Measurements from ENCODE around the gene RSBN1. TPM values are rescaled to one million over a fixed set of nuclear protein-coding genes. Genes with fewer than 3 reads are reported as not detected.
A peak's percentile ranks its signal among the peaks of the same experiment; 100 is the strongest.

The RSBN1 gene
- total RNA-seq (2021; fragmentation: NEBNext Ultra II Directional; extraction: Animal tissue kit (Norgen Biotek cat#: 25700)), result 10 to 100 TPM in 3 of 6 experiments, 1 to 10 TPM in 3; 9.0 to 11.5 (median 10.0) TPM
- long read RNA-seq, full-length matches to known transcripts, result 4 of 16 reads
- long read RNA-seq, partial matches to known transcripts, result 6 of 16 reads
- long read RNA-seq, other reads (novel, unspliced or antisense), result 6 of 16 reads

- H3K27ac Mint-ChIP-seq, result peak within 1 kb of the TSS; percentile 90
- peak within 1 kb of the TSS; percentile 94 for H3K4me3 Mint-ChIP-seq
- DNase-seq, result peak; percentile 100
- TF ChIP-seq CTCF (IDR thresholded peaks at IDR 0.05), result no peak; the same call in 1 of the 2 replicates
- peaks cover 25% of the 10 kb centered on the region for H3K4me1 Mint-ChIP-seq (ENCODE audit: low read depth)
- peaks cover 6% of the 10 kb centered on the region; the same call in 1 of the 2 replicates for H3K36me3 Mint-ChIP-seq (ENCODE audit: low read depth)
- H3K9me3 Mint-ChIP-seq, result no peaks in the 10 kb centered on the region
- no peaks in the 10 kb centered on the region for H3K27me3 Mint-ChIP-seq (ENCODE audit: insufficient read depth)
Observed at GRCh38 chr1:113811888-113812660, at the start of gene RSBN1. RSBN1 (minus strand) TSS chr1:113812476; CDS start chr1:113812412, 64 bp downstream.

- no peaks in the 10 kb centered on the region for H3K9me3 Mint-ChIP-seq
- H3K4me3 Mint-ChIP-seq, result no peak overlapping the region
- peaks cover 43% of the 10 kb centered on the region for H3K4me1 Mint-ChIP-seq (ENCODE audit: low read depth)
- DNase-seq, result no peak
- H3K27me3 Mint-ChIP-seq (ENCODE audit: insufficient read depth), result peaks cover 4% of the 10 kb centered on the region; the same call in 1 of the 2 replicates
- peak overlapping the region; percentile 90 for H3K27ac Mint-ChIP-seq
- H3K36me3 Mint-ChIP-seq (ENCODE audit: low read depth), result no peaks in the 10 kb centered on the region
- no peak for TF ChIP-seq CTCF (IDR thresholded peaks at IDR 0.05)
Observed at GRCh38 chr1:113861641-113862040, 49.4 kb upstream of the RSBN1 start.

DNA sequence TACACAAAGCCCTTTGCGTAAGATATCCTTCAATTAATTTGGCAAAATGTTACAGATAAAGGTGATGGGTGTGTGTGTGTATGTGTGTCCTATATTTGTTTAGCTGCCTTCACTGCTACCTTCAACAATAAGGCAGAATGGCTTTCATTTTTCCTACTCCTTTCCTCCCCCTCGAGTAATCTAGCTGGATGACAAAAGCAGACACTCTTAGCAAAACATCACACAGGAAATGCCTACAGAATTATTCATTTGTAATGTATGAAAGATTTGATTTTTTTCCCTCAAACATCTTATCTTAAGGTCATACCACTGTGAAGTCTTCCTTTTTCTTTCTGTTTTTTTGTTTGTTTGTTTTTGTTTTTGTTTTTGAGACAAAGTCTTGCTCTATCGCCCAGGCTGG, 48.6 kb upstream of the RSBN1 start:
- peak overlapping the region; percentile 90 for H3K27ac Mint-ChIP-seq
- peak; percentile 56 for DNase-seq
- peak overlapping the region; percentile 77 for H3K4me3 Mint-ChIP-seq

DNA sequence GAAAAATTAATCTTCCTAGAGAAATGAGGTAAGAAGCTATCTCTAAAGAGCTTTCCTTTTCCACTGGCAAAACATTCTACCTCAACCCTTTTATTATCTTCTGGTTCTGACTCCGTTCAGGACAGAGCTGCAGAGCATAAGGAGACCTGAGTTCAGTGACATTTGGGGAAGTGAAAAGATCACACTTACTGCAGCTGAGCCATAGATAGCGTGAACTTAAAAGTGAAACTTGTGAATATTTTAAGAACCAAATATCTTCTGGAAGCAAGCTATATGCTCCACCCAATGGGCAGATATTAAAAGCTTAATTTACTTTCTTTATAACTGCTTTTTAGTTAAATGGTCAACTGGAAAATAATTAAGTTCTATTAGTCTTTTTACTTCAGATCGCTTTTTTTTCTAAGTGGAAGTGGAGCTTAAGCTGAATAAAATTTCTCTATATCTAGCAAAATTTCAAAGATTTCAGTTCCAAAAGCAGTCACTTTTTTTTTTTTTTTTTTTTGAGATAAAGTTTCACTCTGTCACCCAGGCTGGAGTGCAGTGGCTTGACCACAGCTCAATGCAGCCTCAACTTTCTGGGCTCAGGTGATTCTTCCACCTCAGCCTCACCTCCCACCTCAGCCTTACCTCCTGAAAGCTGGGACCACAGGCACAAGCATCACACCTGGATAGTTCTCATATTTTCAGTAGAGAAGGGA, 47.4 kb upstream of the RSBN1 start:
- H3K36me3 Mint-ChIP-seq (ENCODE audit: low read depth), result no peaks in the 10 kb centered on the region
- peak overlapping the region; percentile 77 for H3K4me3 Mint-ChIP-seq
- peak overlapping the region; percentile 90 for H3K27ac Mint-ChIP-seq
- H3K4me1 Mint-ChIP-seq (ENCODE audit: low read depth), result peaks cover 55% of the 10 kb centered on the region
- peaks cover 4% of the 10 kb centered on the region; the same call in 1 of the 2 replicates for H3K27me3 Mint-ChIP-seq (ENCODE audit: insufficient read depth)
- DNase-seq, result no peak
- no peak for TF ChIP-seq CTCF (IDR thresholded peaks at IDR 0.05)
- no peaks in the 10 kb centered on the region for H3K9me3 Mint-ChIP-seq

More for the DNA sequence above, 48.6 kb upstream of the RSBN1 start:
- Mint-ChIP-seq H3K36me3 (ENCODE audit: low read depth) (no peaks in the 10 kb centered on the region), H3K4me1 (ENCODE audit: low read depth) (peaks cover 50% of the 10 kb centered on the region), H3K27me3 (ENCODE audit: insufficient read depth) (peaks cover 4% of the 10 kb centered on the region; the same call in 1 of the 2 replicates), H3K9me3 (no peaks in the 10 kb centered on the region)
- no peak for TF ChIP-seq CTCF (IDR thresholded peaks at IDR 0.05)

DNA sequence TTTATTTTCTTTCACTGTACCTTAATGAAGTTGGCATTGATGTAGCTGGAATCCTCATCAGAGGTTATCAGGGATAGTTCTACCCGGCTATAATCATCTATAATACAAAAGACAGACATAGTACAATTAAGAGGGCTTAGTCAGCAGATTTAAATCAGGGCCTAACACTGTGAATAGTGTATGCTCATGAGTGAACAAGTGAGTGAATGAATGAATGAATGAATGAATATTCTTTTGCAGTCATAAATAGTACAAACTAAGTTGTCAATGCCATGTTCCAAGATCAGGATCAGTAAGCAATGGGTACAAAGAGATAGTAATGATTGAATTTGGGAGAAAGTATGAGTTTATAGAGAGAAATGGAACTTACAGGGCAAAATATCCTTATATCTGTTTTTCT, 46.7 kb upstream of the RSBN1 start:
- Mint-ChIP-seq H3K9me3 (no peaks in the 10 kb centered on the region), H3K4me1 (ENCODE audit: low read depth) (peaks cover 55% of the 10 kb centered on the region), H3K27me3 (ENCODE audit: insufficient read depth) (peaks cover 4% of the 10 kb centered on the region; the same call in 1 of the 2 replicates), H3K4me3 (peak overlapping the region; percentile 77; the same call in 1 of the 2 replicates), H3K27ac (peak overlapping the region; percentile 82; the same call in 1 of the 2 replicates), H3K36me3 (ENCODE audit: low read depth) (no peaks in the 10 kb centered on the region)
- TF ChIP-seq CTCF (IDR thresholded peaks at IDR 0.05), result no peak
- DNase-seq, result no peak

All from HFFc6 (cell line).